ENCODE results near the gene DMWD. TPM values are rescaled to one million over a fixed set of nuclear protein-coding genes. Genes with fewer than 3 reads are reported as not detected.

DMWD gene
- total RNA-seq, 1 donor from 2014 or later, result 29.9 TPM

- no peak for DNase-seq (ENCODE audit: low read depth)
- H3K27me3 ChIP-seq (ENCODE audit: control insufficient read depth, insufficient read depth, low read length), result no peaks in the 10 kb centered on the region
- H3K4me3 ChIP-seq (ENCODE audit: low read depth, low read length), result no peak within 1 kb of the TSS
- TF ChIP-seq CTCF (IDR thresholded peaks at IDR 0.05; ENCODE audit: insufficient read depth, low read length, poor library complexity, severe bottlenecking), result no peak
- no peaks in the 10 kb centered on the region for H3K36me3 ChIP-seq (ENCODE audit: control insufficient read depth, insufficient read depth, low read length)
These were observed 22.3 kb upstream of the DMWD start, which contains the start of gene RSPH6A for GRCh38 chr19:45814851-45815480. RSPH6A (minus strand) TSS chr19:45815308; CDS start chr19:45815176, 132 bp downstream.

GRCh38 chr19:45814166-45814780 lies 21.6 kb upstream of the DMWD start:
- no peak for DNase-seq (ENCODE audit: low read depth)
- Histone ChIP-seq H3K4me3 (ENCODE audit: low read depth, low read length) (no peak overlapping the region), H3K27me3 (ENCODE audit: control insufficient read depth, insufficient read depth, low read length) (no peaks in the 10 kb centered on the region), H3K36me3 (ENCODE audit: control insufficient read depth, insufficient read depth, low read length) (no peaks in the 10 kb centered on the region)
- TF ChIP-seq CTCF (IDR thresholded peaks at IDR 0.05; ENCODE audit: insufficient read depth, low read length, poor library complexity, severe bottlenecking), result no peak

- no peak for DNase-seq (ENCODE audit: low read depth)
- H3K27me3 ChIP-seq (ENCODE audit: control insufficient read depth, insufficient read depth, low read length), result no peaks in the 10 kb centered on the region
- H3K4me3 ChIP-seq (ENCODE audit: low read depth, low read length), result no peak overlapping the region
- H3K36me3 ChIP-seq (ENCODE audit: control insufficient read depth, insufficient read depth, low read length), result no peaks in the 10 kb centered on the region
- no peak for TF ChIP-seq CTCF (IDR thresholded peaks at IDR 0.05; ENCODE audit: insufficient read depth, low read length, poor library complexity, severe bottlenecking)
These were observed 19.7 kb upstream of the DMWD start for GRCh38 chr19:45812297-45812696.

GRCh38 chr19:45809643-45810159 lies 17.1 kb upstream of the DMWD start:
- no peak for TF ChIP-seq CTCF (IDR thresholded peaks at IDR 0.05; ENCODE audit: insufficient read depth, low read length, poor library complexity, severe bottlenecking)
- Histone ChIP-seq H3K27me3 (ENCODE audit: control insufficient read depth, insufficient read depth, low read length) (no peaks in the 10 kb centered on the region), H3K4me3 (ENCODE audit: low read depth, low read length) (no peak overlapping the region), H3K36me3 (ENCODE audit: control insufficient read depth, insufficient read depth, low read length) (no peaks in the 10 kb centered on the region)
- peak; percentile 70 for DNase-seq (ENCODE audit: low read depth)

GRCh38 chr19:45805719-45806118 lies 13.1 kb upstream of the DMWD start:
- peaks cover 2% of the 10 kb centered on the region for H3K27me3 ChIP-seq (ENCODE audit: control insufficient read depth, insufficient read depth, low read length)
- TF ChIP-seq CTCF (IDR thresholded peaks at IDR 0.05; ENCODE audit: insufficient read depth, low read length, poor library complexity, severe bottlenecking), result no peak

GRCh38 chr19:45804959-45805230 lies 12.2 kb upstream of the DMWD start:
- Histone ChIP-seq H3K4me3 (ENCODE audit: low read depth, low read length) (no peak overlapping the region), H3K27me3 (ENCODE audit: control insufficient read depth, insufficient read depth, low read length) (peaks cover 2% of the 10 kb centered on the region), H3K36me3 (ENCODE audit: control insufficient read depth, insufficient read depth, low read length) (no peaks in the 10 kb centered on the region)
- TF ChIP-seq CTCF (IDR thresholded peaks at IDR 0.05; ENCODE audit: insufficient read depth, low read length, poor library complexity, severe bottlenecking), result no peak
- no peak for DNase-seq (ENCODE audit: low read depth)

More at GRCh38 chr19:45805719-45806118, 13.1 kb upstream of the DMWD start:
- Histone ChIP-seq H3K36me3 (ENCODE audit: control insufficient read depth, insufficient read depth, low read length) (no peaks in the 10 kb centered on the region), H3K4me3 (ENCODE audit: low read depth, low read length) (no peak overlapping the region)
- DNase-seq (ENCODE audit: low read depth), result no peak
